GM21737 (cell line): ENCODE data around the gene FRMD4A.
"Not testable (repeated sequence)": the region's sequence is repeated elsewhere in the genome, so short reads cannot be mapped to it uniquely, and the experiment has no call there.

Experiments
- ATAC-seq: cut with Tn5 transposase; IDR thresholded peaks from one replicate; pipeline ENCODE4 v1.9.1; 2021; ENCODE audit warnings: mild to moderate bottlenecking, moderate library complexity; ENCODE audit not compliant: unreplicated experiment

The FRMD4A gene

DNA sequence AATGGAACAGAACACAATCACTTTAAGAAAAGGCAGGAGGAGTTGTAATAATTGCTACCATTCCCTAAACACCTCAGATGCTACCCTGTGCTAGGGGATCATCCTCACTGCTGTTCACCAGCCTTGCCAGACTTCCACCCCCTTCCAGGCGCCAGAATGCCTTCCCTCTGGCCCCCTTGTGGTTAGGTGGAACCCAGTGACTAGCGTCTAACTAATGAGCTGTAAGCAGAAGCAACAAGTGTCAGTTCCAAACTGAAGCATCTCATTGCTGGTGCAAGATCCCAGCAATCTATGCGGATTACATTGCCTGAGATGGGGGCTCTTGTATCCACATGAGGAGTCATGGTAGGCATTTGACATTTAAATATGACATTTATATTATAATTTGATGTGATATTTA is 86.6 kb downstream of the FRMD4A start:
- ATAC-seq, result no peak

DNA sequence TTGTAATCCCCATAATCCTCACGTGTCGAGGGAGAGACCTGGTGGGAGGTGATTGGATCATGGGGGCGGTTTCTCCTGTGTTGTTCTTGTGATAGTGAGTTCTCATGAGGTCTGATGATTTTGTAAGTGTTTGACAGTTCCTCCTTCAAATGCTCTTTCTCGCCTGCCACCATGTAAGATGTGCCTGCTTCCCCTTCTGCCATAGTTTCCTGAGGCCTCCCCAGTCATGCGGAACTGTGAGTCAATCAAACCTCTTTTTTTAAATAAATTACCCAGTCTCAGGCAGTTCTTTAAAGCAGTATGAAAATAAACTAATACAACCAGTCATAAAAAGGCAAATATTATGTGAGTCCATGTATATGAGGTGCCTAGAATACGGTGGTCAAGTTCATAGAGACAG is 87.5 kb downstream of the FRMD4A start:
- ATAC-seq, result no peak

DNA sequence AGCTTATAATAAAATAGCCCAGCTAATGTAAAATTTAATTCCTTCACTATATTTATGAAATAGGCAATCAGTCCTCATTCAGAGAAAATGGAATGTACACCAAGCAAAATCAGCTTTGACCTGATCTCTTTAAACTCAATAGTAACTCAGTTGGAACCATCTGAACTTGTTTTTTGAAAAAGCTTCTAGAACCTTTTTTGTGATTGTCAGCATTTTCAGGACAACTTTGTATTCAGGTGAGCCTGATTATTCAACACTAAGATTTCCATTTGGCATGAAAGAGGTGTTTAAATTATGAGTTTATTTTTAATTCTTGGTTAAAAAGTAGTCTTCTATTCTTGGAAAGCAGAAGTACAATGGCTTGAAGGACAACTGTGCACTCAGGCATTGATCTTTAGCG is 89.5 kb downstream of the FRMD4A start:
- ATAC-seq, result no peak

DNA sequence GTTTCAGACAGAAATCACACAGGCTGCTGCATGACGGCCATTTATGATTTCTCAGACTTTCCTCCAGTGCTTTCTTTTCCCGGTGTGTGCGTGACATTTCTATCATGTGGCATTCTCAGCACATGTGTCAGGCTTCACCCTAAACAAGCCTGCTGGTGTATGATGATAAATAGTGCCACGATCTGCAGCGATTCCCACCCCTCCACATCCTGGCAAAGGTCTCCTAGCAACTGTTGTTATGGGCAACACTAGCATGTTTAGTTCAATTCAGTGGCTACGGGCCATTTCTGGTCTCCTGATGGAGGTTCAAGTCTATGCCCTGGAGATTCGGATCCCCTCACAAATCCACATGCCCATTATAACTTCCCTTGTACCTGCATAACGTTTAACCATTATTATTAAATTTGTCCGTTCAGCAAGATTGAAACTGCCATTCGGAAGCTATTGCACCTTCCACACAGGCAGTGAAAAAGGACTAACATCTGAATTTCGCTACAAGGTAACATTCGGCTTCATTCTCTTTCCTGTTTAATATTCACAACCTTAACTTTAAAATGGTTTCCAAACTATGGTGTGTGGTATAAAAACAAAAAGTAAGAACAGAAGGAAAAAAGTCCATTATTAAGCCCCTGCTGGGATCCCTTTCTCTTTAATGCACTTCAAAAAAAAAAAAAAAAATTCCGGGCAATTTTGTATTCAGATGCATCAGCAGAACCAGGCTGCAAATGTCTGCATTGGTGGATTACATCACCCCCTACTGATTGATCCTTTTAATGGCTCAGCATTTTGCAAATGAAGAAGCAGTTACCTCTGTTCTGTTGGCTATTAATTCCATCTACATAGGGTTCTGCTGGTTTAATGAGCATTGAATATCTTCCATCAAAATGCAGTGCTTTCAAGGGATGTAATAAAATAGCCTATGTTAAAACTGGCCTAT is 90.2 kb downstream of the FRMD4A start:
- ATAC-seq, result no peak

DNA sequence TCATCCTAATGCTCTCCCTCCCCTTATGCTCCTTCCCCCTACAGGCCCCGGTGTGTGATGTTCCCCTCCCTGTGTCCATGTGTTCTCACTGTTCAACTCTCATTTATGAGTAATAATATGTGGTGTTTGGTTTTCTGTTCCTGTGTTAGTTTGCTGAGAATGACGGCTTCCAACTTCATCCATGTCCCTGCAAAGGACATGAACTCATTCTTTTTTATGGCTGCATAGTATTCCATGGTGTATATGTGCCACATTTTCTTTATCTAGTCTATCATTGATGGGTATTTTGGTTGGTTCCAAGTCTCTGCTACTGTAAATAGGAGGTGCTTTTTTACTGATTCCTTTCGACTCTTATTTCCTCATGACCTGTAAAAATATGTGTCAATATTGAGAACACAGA is 92.1 kb downstream of the FRMD4A start:
- ATAC-seq, result not testable (repeated sequence)

DNA sequence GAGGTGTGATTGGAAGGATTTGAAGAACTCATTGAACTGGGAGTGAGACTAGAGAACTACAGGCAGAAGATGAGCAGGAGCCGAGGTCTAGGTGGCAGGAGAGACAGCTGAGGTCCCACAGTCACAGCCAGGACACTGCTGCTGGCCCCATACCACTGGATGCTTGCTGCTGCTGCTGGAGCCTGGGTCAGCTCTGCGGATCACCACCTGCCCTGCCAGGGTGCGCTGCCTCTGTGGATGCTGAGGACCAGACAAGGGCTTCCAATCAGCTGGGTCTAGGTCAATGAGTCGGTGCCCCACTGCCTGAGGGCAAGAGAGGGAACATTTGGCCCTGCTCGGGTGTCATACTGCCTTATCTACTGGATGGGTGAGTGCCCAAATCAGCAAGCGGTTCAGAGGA is 94.4 kb downstream of the FRMD4A start:
- no peak for ATAC-seq

DNA sequence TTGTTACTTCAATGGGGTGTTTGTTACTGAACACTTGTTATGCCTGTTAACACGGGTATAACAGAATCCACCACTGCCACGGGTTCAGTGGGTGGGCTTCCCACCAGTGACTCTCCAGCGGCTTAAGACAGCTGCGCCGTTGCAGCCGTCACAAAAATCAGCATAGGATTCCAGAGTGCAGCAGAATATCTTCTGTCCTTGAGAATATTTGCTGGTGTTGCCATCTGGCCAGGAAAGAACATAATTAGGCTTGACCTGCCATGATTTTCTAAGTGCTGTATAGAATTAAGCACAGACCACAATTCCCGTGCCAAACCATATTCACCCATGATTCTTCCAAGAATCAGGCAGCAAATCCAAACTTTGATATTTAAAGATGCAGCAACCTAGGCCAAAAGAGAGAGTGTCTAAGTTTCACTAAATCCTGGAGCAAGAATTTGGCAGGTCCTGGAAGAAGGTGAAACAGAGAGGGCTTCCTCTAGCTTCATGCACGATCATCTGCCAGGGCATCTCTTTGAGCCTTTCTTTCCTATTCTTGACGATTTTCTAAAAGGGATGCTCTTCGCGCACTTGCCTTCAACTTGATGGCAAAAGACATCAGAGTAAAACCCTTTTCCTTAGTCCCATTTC is 95.0 kb downstream of the FRMD4A start:
- ATAC-seq, result no peak

DNA sequence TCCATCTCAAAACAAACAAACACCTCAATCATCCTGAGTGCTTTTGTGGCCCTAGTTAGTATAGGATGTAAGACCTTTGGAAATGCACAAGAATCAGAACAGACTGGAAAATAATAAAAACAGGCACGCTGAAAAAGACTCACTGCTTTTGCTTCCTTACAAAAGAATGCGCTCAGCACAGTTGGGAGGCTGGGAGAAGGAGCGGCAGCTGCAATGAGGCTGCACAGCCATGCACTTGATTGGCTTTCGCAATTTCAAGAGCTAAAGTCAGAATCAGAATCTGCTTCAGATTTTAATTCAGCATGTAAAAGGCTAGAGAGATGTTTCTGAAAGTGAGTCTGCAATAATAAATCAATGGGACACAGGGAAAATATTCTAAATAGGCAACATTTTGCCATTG is 97.2 kb downstream of the FRMD4A start:
- ATAC-seq, result no peak

DNA sequence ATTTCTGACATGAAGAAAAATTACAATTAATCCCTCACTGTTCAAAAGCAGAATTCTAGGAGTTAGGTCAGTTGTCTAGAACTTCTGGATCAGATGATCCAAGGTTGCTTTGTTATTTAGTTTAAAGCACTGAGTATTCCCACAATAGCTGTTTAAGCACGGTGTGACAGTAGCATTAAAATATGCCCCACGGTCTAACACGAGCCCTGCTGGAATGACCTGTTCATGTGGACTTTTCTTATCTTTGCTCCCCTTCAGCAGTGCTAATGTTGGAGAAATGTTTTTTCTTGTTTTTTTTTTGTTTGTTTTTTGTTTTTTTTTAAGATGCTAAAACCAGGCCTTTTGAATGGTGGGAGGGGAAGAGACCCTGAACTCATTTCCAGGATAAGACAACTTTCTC is 101.9 kb downstream of the FRMD4A start:
- not testable (repeated sequence) for ATAC-seq

DNA sequence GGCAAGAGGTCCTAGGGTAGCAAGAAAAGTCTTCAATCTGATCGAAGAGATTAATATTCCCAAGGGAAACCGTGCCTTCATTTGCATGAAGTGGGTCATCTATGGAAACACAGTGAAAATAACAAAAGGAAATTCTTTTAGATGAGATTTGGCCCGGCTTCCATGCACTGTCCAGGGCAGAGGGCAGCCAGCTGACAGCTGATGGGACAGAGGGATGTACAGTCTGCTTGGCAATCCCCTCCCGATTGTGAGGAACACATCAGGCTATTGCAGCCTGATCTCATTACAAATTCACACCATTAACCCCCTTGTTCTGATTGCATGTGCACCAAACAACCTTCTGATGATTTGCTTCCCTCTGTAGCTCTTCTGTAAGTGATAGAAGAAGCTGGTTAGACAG is 105.3 kb downstream of the FRMD4A start:
- ATAC-seq, result no peak

DNA sequence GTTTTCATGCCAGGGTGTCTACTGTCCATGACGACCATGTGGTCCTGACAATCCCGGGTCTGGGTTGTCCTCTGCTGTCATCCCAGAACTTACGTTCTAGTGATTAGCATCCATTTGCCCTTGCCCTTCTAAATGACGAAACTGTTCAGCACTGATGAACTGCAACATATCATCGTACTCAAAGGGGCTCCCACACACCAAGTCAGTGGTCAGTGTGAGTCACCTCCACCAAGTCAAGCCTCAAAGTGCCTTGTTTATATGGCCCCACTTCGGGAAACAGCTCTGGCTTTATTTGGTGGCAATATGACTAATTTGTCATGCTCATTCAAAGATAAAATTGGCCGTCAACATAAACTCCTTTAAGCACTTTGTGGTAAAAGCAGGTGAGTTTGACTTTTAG is 110.7 kb downstream of the FRMD4A start:
- no peak for ATAC-seq

DNA sequence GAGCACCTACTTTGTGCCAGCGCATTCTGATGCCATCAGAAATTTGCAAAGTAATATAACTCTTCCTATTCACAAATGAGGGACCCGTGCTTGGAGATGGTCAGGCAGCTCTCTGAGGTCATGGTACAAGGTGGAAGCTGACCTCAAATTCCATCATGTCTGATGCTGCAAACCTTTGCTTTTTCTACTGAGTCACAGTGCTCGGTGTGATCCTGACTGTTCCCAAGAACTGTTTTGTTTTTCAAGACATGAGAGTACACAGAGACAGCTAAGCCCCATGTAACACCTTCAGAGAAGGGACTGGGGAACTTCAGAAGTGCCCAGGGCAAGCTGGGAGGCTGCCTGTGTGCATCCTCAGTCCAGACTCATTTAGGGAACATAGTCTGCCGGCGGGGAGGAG is 111.3 kb downstream of the FRMD4A start:
- no peak for ATAC-seq

DNA sequence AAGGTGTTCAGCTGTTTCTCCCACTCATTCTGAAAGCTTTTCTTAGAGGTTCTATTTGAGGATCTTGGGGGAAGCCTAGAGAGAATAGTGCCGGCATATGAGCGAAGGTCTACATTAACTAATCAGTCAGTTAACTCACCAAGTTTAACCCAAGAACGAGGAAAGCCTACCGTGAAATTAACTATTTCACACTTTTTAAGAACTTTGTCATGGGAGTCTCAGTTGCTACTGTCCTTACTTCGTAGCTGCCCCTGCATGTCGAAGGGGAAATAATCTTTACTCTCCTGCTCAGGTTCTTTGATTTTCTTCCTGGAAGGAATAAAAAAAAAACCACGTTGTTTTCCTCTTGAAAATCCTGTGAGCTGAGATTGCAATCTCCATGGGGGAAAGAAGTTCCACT is 115.1 kb downstream of the FRMD4A start:
- ATAC-seq, result no peak

DNA sequence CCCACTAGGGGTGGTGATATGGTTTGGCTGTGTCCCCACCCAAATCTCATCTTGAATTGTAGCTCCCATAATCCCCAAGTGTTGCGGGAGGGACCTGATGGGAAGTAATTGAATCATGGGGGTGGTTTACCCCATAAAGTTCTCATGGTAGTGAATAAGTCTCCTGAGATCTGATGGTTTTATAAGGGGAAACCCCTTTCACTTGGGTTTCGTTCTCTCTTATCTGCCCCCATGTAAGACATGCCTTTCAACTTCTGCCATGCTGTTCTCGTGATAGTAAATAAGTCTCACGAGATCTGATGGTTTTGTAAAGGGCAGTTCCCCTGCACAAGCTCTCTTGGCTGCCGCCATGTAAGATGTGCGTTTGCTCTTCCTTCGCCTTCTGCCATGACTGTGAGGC is 117.0 kb downstream of the FRMD4A start:
- not testable (repeated sequence) for ATAC-seq

DNA sequence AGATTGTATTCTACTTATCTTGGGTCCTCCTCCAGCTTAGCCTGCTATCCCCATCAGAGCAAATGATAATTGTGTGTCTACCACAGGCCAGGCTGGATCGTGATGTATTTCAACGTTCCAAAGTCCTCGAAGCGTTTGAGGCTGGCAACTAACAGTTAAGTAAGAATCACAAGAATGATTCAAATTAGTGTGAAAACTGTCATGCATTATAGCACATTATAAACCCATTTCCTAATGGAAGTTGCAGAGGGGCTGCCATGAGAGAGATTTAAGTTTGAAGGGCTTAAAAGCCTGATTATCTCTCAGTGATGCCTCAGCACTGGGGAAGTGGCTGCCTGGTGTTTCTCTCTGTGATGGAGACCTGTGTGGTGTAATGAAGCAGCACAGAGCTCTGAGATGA is 119.1 kb downstream of the FRMD4A start:
- ATAC-seq, result no peak

DNA sequence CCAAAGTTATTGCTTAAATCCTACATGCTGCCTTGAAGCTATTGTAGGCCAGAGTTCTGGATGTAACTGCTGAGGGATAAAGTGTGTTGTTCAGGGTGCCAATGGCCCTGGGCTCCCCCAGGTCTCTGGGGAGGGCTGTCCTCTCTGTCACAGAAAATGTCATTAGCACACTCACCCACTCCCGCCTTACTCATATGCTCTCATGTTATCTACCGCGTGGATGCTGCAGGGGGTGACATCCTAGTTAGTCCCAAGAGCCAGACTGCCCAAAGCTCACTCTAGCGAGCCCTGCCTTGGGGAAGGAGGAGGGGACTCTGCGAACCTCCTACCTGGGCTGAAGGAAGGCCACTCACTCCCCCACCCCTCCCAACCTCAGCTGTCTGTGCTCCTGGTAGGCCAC is 122.5 kb downstream of the FRMD4A start:
- ATAC-seq, result no peak

DNA sequence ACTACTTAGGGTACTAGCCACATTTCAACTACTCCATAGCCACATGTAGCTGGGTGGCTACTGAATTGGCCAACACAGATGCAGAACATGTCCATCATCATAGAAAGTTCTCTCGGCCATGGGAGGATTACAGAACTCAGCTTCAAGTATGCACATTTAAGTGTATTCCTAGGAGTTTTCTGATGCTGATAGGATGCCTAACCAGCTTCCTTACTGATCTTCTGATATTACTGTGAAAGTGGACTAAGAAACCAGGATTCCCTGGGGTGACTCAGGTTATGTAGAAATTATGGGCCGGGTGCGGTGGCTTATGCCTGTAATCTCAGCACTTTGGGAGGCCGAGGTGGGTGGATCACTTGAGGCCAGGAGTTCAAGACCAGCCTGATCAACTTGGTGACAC is 125.5 kb downstream of the FRMD4A start:
- ATAC-seq, result no peak

DNA sequence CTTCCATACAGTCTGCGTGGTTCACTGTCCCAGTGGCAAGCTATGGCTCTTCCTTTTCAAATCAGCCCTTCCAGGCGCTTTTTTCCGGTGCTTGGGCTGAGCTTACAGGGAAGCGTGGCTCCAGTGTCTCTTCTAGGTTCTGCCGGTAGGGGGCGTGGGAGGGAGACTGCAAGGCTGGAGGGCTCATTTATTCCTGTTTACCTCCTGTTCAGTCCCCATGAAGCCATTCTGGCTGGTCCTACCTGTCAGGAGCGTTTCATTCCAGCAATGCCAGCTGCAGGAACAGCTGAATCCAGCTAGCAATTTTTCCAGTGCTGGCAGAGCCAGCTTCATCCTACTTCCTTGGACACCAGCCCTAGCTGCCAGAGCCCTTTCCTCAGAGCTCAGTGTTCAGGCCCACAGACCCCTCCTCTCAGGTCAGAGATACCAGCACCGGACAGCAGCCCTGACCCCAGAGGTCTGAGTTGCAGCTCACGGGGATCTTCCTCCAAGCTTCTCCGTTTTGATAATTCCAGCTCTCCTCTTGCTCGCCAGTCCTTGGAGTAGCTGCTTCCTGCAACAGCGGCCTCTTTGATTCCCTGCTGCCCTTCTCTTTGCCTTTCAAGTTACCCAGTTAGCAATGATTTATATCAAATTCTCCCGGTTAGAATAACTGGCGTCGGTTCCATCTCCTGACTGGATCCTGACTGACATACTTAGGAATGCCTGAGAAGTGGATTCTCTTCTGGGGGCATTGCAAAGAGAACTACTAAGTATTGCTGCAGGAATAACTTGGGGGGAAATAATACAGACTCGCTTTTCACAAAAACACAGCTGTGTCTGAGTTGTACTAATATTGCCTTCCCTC is 129.8 kb downstream of the FRMD4A start:
- ATAC-seq, result no peak

DNA sequence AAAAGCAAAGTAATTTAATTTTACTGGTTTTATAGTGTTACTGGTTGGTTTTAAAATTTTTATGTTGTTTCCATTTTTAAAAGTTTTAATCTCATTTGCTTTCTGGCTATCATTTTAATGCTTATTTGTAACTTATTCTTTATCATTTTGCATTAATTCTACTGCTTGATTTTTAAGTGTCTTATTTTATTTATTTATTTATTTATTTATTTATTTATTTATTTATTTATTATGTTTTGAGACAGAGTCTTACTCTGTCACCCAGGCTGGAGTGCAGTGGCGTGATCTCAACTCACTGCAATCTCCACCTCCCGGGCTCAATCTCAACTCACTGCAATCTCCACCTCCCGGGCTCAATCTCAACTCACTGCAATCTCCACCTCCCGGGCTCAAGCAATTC is 131.6 kb downstream of the FRMD4A start:
- ATAC-seq, result not testable (repeated sequence)

DNA sequence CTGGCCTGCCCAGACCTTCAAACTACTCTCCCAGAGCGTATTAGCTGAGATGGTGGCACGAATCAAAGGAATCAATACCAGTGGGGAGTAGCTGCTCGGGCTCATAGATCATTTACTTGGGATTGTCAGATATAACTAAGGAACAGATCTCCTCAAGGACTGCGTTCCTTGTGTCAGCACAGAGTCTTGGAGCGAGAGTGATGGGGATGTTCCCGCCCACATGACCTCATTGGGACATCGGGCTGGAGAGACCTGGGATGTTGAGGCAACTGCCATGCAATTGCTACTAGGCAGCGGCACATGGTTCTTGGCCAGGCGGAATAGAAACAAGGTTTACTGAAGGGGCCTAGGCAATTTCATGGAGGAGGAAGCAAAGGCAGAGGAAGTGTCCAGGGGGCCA is 132.6 kb downstream of the FRMD4A start:
- no peak for ATAC-seq

DNA sequence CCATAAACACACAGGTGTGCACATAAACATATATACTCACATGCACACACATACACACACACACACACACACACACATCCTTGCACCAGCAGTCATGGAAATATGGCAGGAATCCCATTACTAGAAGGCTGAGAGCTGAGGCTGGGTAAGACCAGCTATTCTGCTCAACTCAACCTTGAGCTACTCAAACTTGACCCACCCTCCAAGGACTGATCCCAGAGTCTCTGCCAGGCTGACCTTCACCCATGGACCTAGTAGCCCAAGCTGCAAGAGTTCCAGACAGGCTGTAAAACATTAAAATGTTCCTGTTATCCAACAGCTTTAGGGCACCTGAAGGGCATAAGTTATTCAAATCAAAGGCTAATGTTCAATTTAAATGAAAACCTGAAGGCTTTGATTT is 134.6 kb downstream of the FRMD4A start:
- ATAC-seq, result no peak

DNA sequence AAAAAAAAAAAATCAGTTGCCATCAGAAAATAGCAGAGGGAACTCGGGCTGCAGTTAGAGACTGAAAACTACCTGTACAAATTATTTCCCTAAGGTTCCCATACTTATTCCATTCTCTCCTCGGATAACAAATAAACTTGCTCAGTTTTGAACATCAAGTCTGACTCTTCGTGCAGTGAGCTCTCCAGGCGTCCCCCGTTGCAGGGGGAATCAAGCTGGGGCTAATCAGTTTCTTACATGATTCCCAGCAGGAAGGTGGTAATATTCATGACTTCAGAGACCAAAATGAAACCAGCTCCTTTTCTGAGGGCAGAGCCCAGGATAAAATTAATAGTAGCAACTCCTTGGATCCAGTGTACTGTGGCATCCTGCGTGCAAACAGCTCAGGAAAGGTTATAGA is 135.3 kb downstream of the FRMD4A start:
- ATAC-seq, result no peak
